DOHH2 (cell line): ENCODE measurements around the gene VSTM2B.
"Not testable (repeated sequence)": the region's sequence is repeated elsewhere in the genome, so short reads cannot be mapped to it uniquely, and the experiment has no call there.

ENCODE experiments used
- H3F3A ChIP-seq: fragments of 200-600 bp; sonication (generic), shearing (Covaris generic); 2 replicates; pipeline ENCODE4 v1.6.0; 2016; ENCODE audit warnings: antibody characterized with exemption, mild to moderate bottlenecking; ENCODE audit not compliant: control insufficient read depth, insufficient read depth
- H3K27ac ChIP-seq: fragments of 200-600 bp; sonication (generic); 2 replicates; pipeline ENCODE4 v1.5.1; 2014; ENCODE audit warnings: low read depth, mild to moderate bottlenecking, low read length, moderate library complexity
- H3K27me3 ChIP-seq: fragments of 200-600 bp; sonication (generic); 2 replicates; pipeline ENCODE4 v1.6.1; 2014; ENCODE audit warnings: mild to moderate bottlenecking, low read length, mixed read lengths; ENCODE audit not compliant: control insufficient read depth
- H3K36me3 ChIP-seq: fragments of 200-600 bp; sonication (generic); 2 replicates; pipeline ENCODE4 v1.6.1; 2014; ENCODE audit warnings: mild to moderate bottlenecking, low read length, moderate library complexity, mixed read lengths; ENCODE audit not compliant: control insufficient read depth
- H3K4me1 ChIP-seq: fragments of 200-600 bp; sonication (generic); 2 replicates; pipeline ENCODE4 v1.6.1; 2014; ENCODE audit warnings: mild to moderate bottlenecking, low read length, mixed read lengths; ENCODE audit not compliant: control insufficient read depth
- H3K4me2 ChIP-seq: fragments of 200-600 bp; sonication (generic); 2 replicates; pipeline ENCODE4 v1.6.0; 2014; ENCODE audit warnings: mild to moderate bottlenecking, low read length, moderate library complexity
- H3K4me3 ChIP-seq: fragments of 200-600 bp; sonication (generic); 2 replicates; pipeline ENCODE4 v1.5.1; 2014; ENCODE audit warnings: mild to moderate bottlenecking, low read length, mixed read lengths
- H3K79me2 ChIP-seq: fragments of 200-600 bp; sonication (generic); 2 replicates; pipeline ENCODE4 v1.6.1; 2014; ENCODE audit warnings: mild to moderate bottlenecking, low read length, mixed read lengths; ENCODE audit not compliant: control insufficient read depth
- H3K9me2 ChIP-seq: fragments of 200-600 bp; sonication (generic); replicated peaks from 2 replicates; pipeline ENCODE4 v1.6.1; 2014; ENCODE audit warnings: mild to moderate bottlenecking, low read length, mixed read lengths; ENCODE audit not compliant: control insufficient read depth
- H3K9me3 ChIP-seq: fragments of 200-600 bp; sonication (generic); 2 replicates; pipeline ENCODE4 v1.6.1; 2014; ENCODE audit warnings: antibody characterized with exemption, low read length, mixed read lengths; ENCODE audit not compliant: control insufficient read depth, insufficient read depth
- H4K20me1 ChIP-seq: fragments of 200-600 bp; sonication (generic); 2 replicates; pipeline ENCODE4 v1.6.0; 2014; ENCODE audit warnings: low read depth, mild to moderate bottlenecking, antibody characterized with exemption, low read length, moderate library complexity; ENCODE audit not compliant: control insufficient read depth, insufficient read depth
- CTCF ChIP-seq: fragments of 200-600 bp; sonication (generic); IDR thresholded peaks from one replicate; pipeline ENCODE4 v1.5.1; 2014; ENCODE audit warnings: antibody characterized with exemption, mild to moderate bottlenecking, low read depth, low read length; ENCODE audit not compliant: poor library complexity, severe bottlenecking
- EZH2phosphoT487 ChIP-seq: fragments of 200-600 bp; sonication (generic); IDR thresholded peaks from 2 replicates; pipeline ENCODE4 v1.6.1; 2017; ENCODE audit warnings: borderline replicate concordance, mild to moderate bottlenecking, antibody characterized with exemption, low read length, moderate library complexity, mixed read lengths

The VSTM2B gene

DNA sequence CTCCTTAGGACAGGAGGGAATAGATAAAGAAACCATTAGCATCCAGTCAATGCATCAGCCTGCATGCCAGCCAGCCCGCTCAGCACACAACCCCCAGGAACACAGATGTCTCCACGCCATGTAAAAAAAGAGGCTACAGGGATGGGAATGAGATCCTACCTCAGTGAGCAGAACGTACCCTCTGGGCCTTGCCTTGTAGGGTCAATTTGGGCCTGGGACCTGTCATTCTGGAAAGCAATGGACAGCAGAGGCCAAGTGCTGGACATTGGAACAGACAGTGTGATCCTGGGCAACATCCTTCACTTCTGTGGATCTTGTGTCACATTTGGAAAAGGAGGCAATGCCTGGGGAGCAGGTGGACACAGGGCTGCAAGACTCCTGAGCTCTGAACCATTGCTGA is 26.0 kb downstream of the VSTM2B start:
- H3K4me2 ChIP-seq: no peak overlapping the region
- H3F3A ChIP-seq: no peaks in the 10 kb centered on the region
- no peaks in the 10 kb centered on the region for H3K36me3 ChIP-seq
- H3K9me3 ChIP-seq: no peaks in the 10 kb centered on the region
- H3K4me3 ChIP-seq: no peak overlapping the region
- TF ChIP-seq EZH2phosphoT487: no peak
- no peak for TF ChIP-seq CTCF
- no peaks in the 10 kb centered on the region for H3K9me2 ChIP-seq
- H3K4me1 ChIP-seq: no peaks in the 10 kb centered on the region
- H4K20me1 ChIP-seq: no peaks in the 10 kb centered on the region
- H3K27me3 ChIP-seq: no peaks in the 10 kb centered on the region
- no peak overlapping the region for H3K27ac ChIP-seq
- no peaks in the 10 kb centered on the region for H3K79me2 ChIP-seq

DNA sequence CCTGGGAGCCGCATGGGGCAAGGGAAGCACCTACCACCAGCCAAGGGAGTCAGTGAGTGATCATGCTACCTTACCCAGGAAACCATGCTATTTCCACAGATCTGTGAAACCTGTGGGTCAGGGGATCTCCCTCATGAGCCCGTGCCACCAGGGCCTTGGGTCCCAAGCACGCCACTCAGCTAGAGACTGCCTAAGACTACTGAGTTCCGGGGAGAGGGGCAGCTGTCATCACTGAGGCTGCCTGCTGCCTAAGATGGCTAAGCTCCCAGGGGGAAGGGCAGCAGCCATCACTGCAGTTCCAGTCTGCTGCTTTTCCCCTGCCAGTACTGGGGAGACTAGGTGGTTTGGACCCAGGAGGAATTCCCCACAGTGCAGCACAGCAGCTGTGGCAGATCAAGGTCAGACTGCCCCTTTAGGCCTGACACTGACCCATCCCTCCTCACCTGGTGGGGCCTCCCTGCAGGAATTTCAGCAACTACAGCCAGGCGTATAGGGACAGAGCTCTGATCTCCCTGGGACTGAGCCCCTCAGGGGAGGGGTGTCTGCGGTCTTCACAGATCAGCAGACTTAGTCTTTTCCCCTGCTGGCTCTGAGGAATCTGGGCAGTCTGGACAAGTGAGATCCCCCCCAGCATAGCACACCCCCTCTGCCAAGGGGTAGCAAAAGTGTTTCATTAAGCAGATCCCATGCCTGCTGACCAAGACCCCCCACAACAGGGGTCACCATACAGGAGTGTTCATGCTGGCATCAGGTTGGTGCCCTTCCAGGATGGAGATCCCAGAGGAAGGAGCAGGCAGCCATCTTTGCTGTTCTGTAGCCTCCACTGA is 26.9 kb downstream of the VSTM2B start:
- H3K27me3 ChIP-seq: no peaks in the 10 kb centered on the region
- no peaks in the 10 kb centered on the region for H3K9me3 ChIP-seq
- no peak overlapping the region for H3K4me3 ChIP-seq
- TF ChIP-seq CTCF: no peak
- no peak for TF ChIP-seq EZH2phosphoT487
- no peaks in the 10 kb centered on the region for H3F3A ChIP-seq
- no peaks in the 10 kb centered on the region for H4K20me1 ChIP-seq
- H3K9me2 ChIP-seq: no peaks in the 10 kb centered on the region
- no peaks in the 10 kb centered on the region for H3K79me2 ChIP-seq
- no peaks in the 10 kb centered on the region for H3K4me1 ChIP-seq
- no peaks in the 10 kb centered on the region for H3K36me3 ChIP-seq
- H3K27ac ChIP-seq: no peak overlapping the region
- H3K4me2 ChIP-seq: no peak overlapping the region

DNA sequence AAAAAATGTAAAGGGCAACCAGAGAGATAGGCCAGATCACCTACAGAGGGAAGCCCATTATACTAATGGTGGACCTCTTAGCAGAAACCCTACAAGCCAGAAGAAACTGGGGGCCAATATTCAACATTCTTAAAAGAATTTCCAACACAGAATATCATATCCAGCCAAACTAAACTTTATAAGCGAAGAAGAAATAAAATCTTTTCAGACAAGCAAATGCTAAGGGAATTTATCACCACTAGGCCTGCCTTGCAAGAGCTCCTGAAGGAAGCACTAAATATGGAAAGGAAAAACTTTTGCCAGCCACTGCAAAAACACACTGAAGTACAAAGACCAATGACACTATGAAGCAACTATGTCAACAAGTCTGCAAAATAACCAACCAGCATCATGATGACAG is 28.4 kb downstream of the VSTM2B start:
- Histone ChIP-seq H4K20me1 (no peaks in the 10 kb centered on the region), H3K4me1 (no peaks in the 10 kb centered on the region), H3K9me2 (no peaks in the 10 kb centered on the region), H3K79me2 (no peaks in the 10 kb centered on the region), H3K27me3 (no peaks in the 10 kb centered on the region), H3K27ac (no peak overlapping the region), H3K36me3 (no peaks in the 10 kb centered on the region), H3K9me3 (no peaks in the 10 kb centered on the region), H3K4me3 (no peak overlapping the region), H3K4me2 (no peak overlapping the region), H3F3A (no peaks in the 10 kb centered on the region)
- TF ChIP-seq CTCF (no peak), EZH2phosphoT487 (no peak)

DNA sequence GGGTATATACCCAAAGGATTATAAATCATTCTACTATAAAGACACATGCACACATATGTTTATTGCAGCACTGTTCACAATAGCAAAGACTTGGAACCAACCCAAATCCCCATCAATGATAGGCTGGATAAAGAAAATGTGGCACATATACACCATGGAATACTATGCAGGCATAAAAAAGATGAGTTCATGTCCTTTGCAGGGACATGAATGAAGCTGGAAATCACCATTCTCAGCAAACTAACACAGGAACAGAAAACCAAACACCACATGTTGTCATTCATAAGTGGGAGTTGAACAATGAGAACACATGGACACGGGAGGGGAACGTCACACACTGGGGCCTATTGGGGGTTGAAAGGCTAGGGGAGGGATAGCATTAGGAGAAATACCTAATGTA is 33.3 kb downstream of the VSTM2B start:
- not testable (repeated sequence) for H3K9me3 ChIP-seq, H3K27me3 ChIP-seq, H3F3A ChIP-seq

More for the DNA sequence above, 33.3 kb downstream of the VSTM2B start:
- H3K9me2 ChIP-seq, H3K4me3 ChIP-seq, H3K27ac ChIP-seq, H3K79me2 ChIP-seq, H4K20me1 ChIP-seq, H3K4me2 ChIP-seq, H3K4me1 ChIP-seq, H3K36me3 ChIP-seq: not testable (repeated sequence)
